Vagina (tissue), 2 donors: ENCODE data around the gene FBXO7. TPM values are rescaled to one million over a fixed set of nuclear protein-coding genes. Genes with fewer than 3 reads are reported as not detected.

Experiments
- DNase-seq, 2 donors: peaks; one replicate each; pipeline ENCODE4 v3.0.0-alpha.2; 2017; ENCODE audit errors: extremely low spot score in 2 of 2
- H3K27ac ChIP-seq: fragments of 200-600 bp; sonication (generic); one replicate; pipeline ENCODE4 v1.5.1; 2019
- H3K27me3 ChIP-seq: fragments of 200-600 bp; sonication (generic); one replicate; pipeline ENCODE4 v1.5.1; 2019
- H3K36me3 ChIP-seq, 2 donors: fragments of 200-600 bp; sonication (generic); one replicate each; pipeline ENCODE4 v1.5.1; 2017 to 2019
- H3K4me1 ChIP-seq: fragments of 200-600 bp; sonication (generic); one replicate; pipeline ENCODE4 v1.5.1; 2019
- H3K4me3 ChIP-seq, 2 donors: fragments of 200-600 bp; sonication (generic); 1 replicate in 1 of 2; 2 replicates in 1 of 2; pipeline ENCODE4 v1.5.1; 2016 to 2019
- H3K9me3 ChIP-seq: fragments of 200-600 bp; sonication (generic); one replicate; pipeline ENCODE4 v1.5.1; 2019
- POLR2A ChIP-seq, 2 donors: fragments of 450-650 bp; IDR thresholded peaks; one replicate each; pipeline ENCODE4 v1.6.1; 2017; ENCODE audit warnings: antibody characterized with exemption in 2 of 2, mild to moderate bottlenecking in 2 of 2, moderate library complexity in 2 of 2
- POLR2AphosphoS5 ChIP-seq, 2 donors: sonication (generic); formaldehyde crosslinking; IDR thresholded peaks; one replicate each; pipeline ENCODE4 v1.9.0; 2017; ENCODE audit warnings: antibody characterized with exemption in 2 of 2, mild to moderate bottlenecking in 2 of 2, low read depth in 1 of 2; ENCODE audit not compliant: insufficient read depth in 1 of 2
- intact Hi-C: fragments of 100-400 bp; cut with DNase I; formaldehyde crosslinking; loops from one replicate; pipeline ENCODE4 v1.15.1; 2023
- total RNA-seq: library from RNA; depleted of rRNA; stranded (reverse); fragments of >200 nt; gene quantifications from one replicate; pipeline ENCODE4 v1.2.3, GENCODE V29; 2016
- TF ChIP-seq, protein P1 (sequence below), 3 experiments: fragments of 450-650 bp in 2 of 3; fragments of 200-600 bp in 1 of 3; sonication (generic) in 1 of 3; IDR thresholded peaks; one replicate each; pipeline ENCODE4 v1.5.1; 2017 to 2019; ENCODE audit warnings: antibody characterized with exemption in 3 of 3, mild to moderate bottlenecking in 2 of 3, moderate library complexity in 2 of 3

FBXO7 gene
- total RNA-seq, 1 donor from 2014 or later, result 70.2 TPM

DNA sequence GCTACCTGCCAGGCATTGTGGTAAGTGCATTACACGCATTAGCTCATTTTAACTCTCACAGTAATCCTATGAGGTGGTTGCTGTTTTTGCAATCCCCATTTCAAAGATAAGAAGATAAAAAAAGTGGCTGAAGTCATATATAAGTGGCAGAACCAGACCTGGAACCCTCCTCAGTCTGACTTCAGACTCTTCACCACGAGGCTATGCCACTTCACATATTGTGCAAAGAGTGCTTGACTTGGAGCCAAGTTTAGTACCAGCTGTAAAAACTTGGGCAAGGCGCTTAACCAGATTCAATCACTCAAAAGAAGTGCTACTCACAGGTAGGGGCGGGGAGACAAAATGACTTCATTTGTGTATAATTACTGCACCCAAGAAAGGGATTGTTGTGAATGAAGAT, 25.6 kb upstream of the FBXO7 start:
- Histone ChIP-seq H3K36me3 (no peaks in the 10 kb centered on the region), H3K27me3 (no peaks in the 10 kb centered on the region), H3K4me3 (no peak overlapping the region), H3K4me1 (no peaks in the 10 kb centered on the region), H3K27ac (no peak overlapping the region), H3K9me3 (no peaks in the 10 kb centered on the region)
- TF ChIP-seq POLR2AphosphoS5 (IDR thresholded peaks at IDR 0.05; ENCODE audit: insufficient read depth in 1 of 2, low read depth in 1 of 2) (no peak), POLR2A (IDR thresholded peaks at IDR 0.05) (no peak)
- TF ChIP-seq, protein P1, sequence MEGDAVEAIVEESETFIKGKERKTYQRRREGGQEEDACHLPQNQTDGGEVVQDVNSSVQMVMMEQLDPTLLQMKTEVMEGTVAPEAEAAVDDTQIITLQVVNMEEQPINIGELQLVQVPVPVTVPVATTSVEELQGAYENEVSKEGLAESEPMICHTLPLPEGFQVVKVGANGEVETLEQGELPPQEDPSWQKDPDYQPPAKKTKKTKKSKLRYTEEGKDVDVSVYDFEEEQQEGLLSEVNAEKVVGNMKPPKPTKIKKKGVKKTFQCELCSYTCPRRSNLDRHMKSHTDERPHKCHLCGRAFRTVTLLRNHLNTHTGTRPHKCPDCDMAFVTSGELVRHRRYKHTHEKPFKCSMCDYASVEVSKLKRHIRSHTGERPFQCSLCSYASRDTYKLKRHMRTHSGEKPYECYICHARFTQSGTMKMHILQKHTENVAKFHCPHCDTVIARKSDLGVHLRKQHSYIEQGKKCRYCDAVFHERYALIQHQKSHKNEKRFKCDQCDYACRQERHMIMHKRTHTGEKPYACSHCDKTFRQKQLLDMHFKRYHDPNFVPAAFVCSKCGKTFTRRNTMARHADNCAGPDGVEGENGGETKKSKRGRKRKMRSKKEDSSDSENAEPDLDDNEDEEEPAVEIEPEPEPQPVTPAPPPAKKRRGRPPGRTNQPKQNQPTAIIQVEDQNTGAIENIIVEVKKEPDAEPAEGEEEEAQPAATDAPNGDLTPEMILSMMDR (IDR thresholded peaks at IDR 0.05), result no peak
- intact Hi-C loops, result no loop called here
- no peak for DNase-seq

DNA sequence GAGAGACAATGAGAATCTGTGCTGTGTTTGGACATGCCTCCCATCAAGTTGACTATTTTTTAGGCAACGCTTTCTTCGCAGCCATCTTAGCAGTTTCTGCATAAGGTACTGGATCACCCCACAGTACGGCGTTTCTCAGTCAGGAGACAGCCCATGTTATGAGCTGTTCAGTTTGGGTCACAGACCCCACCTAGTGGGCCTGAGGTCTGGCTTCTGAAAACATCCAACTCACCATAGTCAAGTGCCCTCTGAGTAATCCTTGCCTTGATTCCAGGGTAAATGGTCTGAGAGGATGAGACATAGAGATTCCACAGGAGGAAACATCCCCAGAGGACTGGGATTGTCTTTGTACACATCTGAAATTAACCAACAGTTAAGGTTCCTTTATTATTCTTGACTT, 17.6 kb upstream of the FBXO7 start:
- Histone ChIP-seq H3K27ac (no peak overlapping the region), H3K27me3 (peaks cover 5% of the 10 kb centered on the region), H3K4me3 (no peak overlapping the region), H3K9me3 (no peaks in the 10 kb centered on the region), H3K36me3 (no peaks in the 10 kb centered on the region), H3K4me1 (no peaks in the 10 kb centered on the region)
- TF ChIP-seq POLR2A (IDR thresholded peaks at IDR 0.05), result no peak
- no peak for TF ChIP-seq POLR2AphosphoS5 (IDR thresholded peaks at IDR 0.05; ENCODE audit: insufficient read depth in 1 of 2, low read depth in 1 of 2)
- TF ChIP-seq, protein P1 (IDR thresholded peaks at IDR 0.05), result no peak
- DNase-seq, result peak in 1 of 2 donors; percentile 20
- intact Hi-C loops, result loop anchor here (5.0 kb wide), 1 partner anchor 1935 kb away; no protein-coding TSS in a partner anchor

DNA sequence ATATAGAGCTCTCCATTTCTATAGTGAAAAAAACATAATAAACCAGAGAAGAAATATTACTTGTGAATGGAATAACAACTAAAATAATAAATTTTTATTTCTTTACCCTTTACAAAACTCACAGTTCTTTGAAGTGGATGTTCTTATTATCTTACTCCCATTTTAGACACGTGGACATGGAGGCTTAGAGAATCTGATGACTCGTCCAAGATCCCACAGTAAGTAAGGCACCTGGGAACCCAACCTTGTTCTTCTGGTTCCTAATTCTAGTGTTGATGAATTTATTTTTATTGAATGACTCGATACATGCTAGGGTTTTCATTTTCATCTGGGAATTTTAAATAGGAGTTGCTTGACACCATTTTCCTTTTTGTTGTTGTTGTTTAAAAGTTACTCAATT, 12.2 kb upstream of the FBXO7 start:
- intact Hi-C loops, result no loop called here
- H3K9me3 ChIP-seq, result no peaks in the 10 kb centered on the region
- TF ChIP-seq POLR2AphosphoS5 (IDR thresholded peaks at IDR 0.05; ENCODE audit: insufficient read depth in 1 of 2, low read depth in 1 of 2) (no peak), POLR2A (IDR thresholded peaks at IDR 0.05) (no peak)
- TF ChIP-seq, protein P1 (IDR thresholded peaks at IDR 0.05), result no peak
- peaks cover 5% of the 10 kb centered on the region for H3K27me3 ChIP-seq
- H3K36me3 ChIP-seq, result no peaks in the 10 kb centered on the region
- no peak overlapping the region for H3K4me3 ChIP-seq
- no peak overlapping the region for H3K27ac ChIP-seq
- no peaks in the 10 kb centered on the region for H3K4me1 ChIP-seq
- DNase-seq, result no peak

DNA sequence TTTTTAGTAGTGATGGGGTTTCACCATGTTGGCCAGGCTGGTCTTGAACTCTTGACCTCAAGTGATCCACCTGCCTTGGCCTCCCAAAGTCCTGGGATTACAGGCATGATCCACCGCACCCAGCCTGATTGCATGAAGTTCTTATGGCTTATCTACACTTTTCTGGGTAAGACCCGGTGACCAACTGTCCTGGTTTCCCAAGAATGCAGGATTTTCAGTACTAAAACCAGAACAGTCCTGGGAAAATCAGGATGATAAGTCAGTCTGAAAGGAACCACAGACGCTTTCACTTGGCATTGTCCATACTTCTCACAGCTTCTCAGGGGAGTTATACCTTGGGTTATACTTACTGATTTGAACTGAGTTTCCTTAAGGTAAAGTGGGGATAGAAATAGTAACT, 8.9 kb upstream of the FBXO7 start:
- DNase-seq, result peak in 1 of 2 donors; percentile 6
- Histone ChIP-seq H3K36me3 (no peaks in the 10 kb centered on the region), H3K4me3 (no peak overlapping the region), H3K27me3 (no peaks in the 10 kb centered on the region), H3K4me1 (no peaks in the 10 kb centered on the region), H3K27ac (no peak overlapping the region), H3K9me3 (no peaks in the 10 kb centered on the region)
- intact Hi-C loops, result no loop called here
- TF ChIP-seq POLR2A (IDR thresholded peaks at IDR 0.05) (no peak), POLR2AphosphoS5 (IDR thresholded peaks at IDR 0.05; ENCODE audit: insufficient read depth in 1 of 2, low read depth in 1 of 2) (no peak)
- TF ChIP-seq, protein P1 (IDR thresholded peaks at IDR 0.05), result no peak

DNA sequence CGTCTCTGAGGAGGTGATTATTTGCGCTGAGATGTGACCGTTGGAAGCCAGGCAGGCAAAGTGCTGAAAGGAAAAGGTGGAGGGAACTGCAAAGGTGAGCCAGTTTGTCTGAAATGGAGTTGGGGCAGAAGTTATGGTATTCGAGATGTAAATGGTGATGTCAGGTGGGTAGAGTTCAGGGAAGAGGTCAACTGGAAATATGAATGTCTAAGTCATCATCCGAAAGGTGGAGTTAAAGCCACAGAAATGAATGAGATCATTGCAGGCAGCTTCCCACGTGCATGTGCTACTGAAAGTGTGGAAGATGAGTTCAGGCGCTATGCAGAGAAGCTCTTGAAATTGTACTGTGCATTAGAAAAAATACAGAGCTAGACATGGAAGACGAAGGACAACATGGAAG, 8.1 kb upstream of the FBXO7 start:
- Histone ChIP-seq H3K4me1 (no peaks in the 10 kb centered on the region), H3K27ac (no peak overlapping the region), H3K27me3 (no peaks in the 10 kb centered on the region), H3K9me3 (no peaks in the 10 kb centered on the region), H3K4me3 (no peak overlapping the region), H3K36me3 (no peaks in the 10 kb centered on the region)
- TF ChIP-seq POLR2A (IDR thresholded peaks at IDR 0.05) (no peak), POLR2AphosphoS5 (IDR thresholded peaks at IDR 0.05; ENCODE audit: insufficient read depth in 1 of 2, low read depth in 1 of 2) (no peak)
- TF ChIP-seq, protein P1 (IDR thresholded peaks at IDR 0.05), result no peak
- intact Hi-C loops, result no loop called here
- peak in 1 of 2 donors; percentile 49 for DNase-seq
